ENCODE results near the gene LHX4. TPM values are rescaled to one million over a fixed set of nuclear protein-coding genes. Genes with fewer than 3 reads are reported as not detected.
"Not testable (repeated sequence)": the region's sequence is repeated elsewhere in the genome, so short reads cannot be mapped to it uniquely, and the experiment has no call there.

Gene LHX4
- total RNA-seq, 4 donors from 2014 or later = not detected

GRCh38 chr1:180201451-180202200 is 28.4 kb upstream of the LHX4 start:
- no peaks in the 10 kb centered on the region for H3K27me3 ChIP-seq
- ATAC-seq = no peak
- H3K4me1 ChIP-seq = no peaks in the 10 kb centered on the region
- no peak overlapping the region for H3K4me3 ChIP-seq
- H3K36me3 ChIP-seq = peaks cover 0 to 20% of the 10 kb centered on the region in 2 donors
- in situ Hi-C loops (cut with MboI; ENCODE audit: low sequenced_read_pairs in 4 of 4) = no loop called here
- no peak for TF ChIP-seq POLR2A (IDR thresholded peaks at IDR 0.05)
- TF ChIP-seq, protein P1, sequence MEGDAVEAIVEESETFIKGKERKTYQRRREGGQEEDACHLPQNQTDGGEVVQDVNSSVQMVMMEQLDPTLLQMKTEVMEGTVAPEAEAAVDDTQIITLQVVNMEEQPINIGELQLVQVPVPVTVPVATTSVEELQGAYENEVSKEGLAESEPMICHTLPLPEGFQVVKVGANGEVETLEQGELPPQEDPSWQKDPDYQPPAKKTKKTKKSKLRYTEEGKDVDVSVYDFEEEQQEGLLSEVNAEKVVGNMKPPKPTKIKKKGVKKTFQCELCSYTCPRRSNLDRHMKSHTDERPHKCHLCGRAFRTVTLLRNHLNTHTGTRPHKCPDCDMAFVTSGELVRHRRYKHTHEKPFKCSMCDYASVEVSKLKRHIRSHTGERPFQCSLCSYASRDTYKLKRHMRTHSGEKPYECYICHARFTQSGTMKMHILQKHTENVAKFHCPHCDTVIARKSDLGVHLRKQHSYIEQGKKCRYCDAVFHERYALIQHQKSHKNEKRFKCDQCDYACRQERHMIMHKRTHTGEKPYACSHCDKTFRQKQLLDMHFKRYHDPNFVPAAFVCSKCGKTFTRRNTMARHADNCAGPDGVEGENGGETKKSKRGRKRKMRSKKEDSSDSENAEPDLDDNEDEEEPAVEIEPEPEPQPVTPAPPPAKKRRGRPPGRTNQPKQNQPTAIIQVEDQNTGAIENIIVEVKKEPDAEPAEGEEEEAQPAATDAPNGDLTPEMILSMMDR (IDR thresholded peaks at IDR 0.05 in 4 of 5, conservative IDR thresholded peaks at IDR 0.05 in 1 of 5) = no peak
- intact Hi-C loops (cut with DNase I; ENCODE audit: low total_unique reads) = no loop called here
- DNase-seq = no peak
- no peak overlapping the region for H3K27ac ChIP-seq
- no peaks in the 10 kb centered on the region for H3K9me3 ChIP-seq

DNA sequence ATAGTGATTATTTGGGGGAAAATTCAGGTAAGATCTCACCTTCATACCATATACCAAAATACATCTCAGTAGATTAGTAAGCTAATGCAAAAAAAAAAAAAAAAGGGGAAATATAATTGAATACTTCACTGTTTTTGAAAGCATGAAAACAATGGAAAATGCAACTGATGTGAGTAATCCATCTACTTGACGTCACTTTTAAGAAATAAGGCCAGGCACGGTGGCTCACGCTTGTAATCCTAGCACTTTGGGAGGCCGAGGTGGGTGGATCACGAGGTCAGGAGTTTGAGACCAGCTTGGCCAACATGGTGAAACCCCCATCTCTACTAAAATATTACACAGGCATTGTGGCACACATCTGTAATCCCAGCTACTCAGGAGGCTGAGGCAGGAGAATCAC is 27.5 kb upstream of the LHX4 start:
- H3K4me1 ChIP-seq; ATAC-seq; intact Hi-C loops (cut with DNase I; ENCODE audit: low total_unique reads); H3K4me3 ChIP-seq; H3K27ac ChIP-seq; in situ Hi-C loops (cut with MboI; ENCODE audit: low sequenced_read_pairs in 4 of 4); H3K9me3 ChIP-seq; H3K27me3 ChIP-seq; DNase-seq: not testable (repeated sequence)
- peaks cover 0 to 12% of the 10 kb centered on the region in 2 donors for H3K36me3 ChIP-seq

DNA sequence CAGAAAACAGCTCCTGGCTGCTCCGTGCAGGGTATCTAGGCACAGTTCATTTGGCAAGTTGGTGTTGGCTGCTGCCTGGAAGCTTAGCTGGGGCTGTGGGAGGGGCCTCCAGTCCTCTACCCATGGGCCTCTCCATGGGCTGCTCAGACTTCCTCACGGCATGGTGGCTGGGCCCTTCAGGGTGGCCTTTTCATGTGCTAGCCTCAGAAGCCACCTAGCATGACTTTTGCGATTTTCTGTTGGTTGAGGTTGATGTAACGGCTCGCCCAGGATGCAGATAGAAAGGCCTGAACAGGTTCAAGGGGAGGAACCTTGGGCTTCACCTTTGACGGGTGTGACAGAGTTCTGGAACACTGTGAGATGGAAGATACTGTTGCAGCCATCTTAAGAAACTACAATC is 25.8 kb upstream of the LHX4 start:
- Histone ChIP-seq H3K4me3 (no peak overlapping the region), H3K36me3 (no peaks in the 10 kb centered on the region), H3K27ac (no peak overlapping the region), H3K4me1 (no peaks in the 10 kb centered on the region), H3K27me3 (no peaks in the 10 kb centered on the region), H3K9me3 (no peaks in the 10 kb centered on the region)
- intact Hi-C loops (cut with DNase I; ENCODE audit: low total_unique reads) = no loop called here
- ATAC-seq (no peak), DNase-seq (no peak)
- TF ChIP-seq, protein P1 (IDR thresholded peaks at IDR 0.05 in 4 of 5, conservative IDR thresholded peaks at IDR 0.05 in 1 of 5) = no peak
- no peak for TF ChIP-seq POLR2A (IDR thresholded peaks at IDR 0.05)
- in situ Hi-C loops (cut with MboI; ENCODE audit: low sequenced_read_pairs in 4 of 4) = no loop called here

- ATAC-seq = no peak
- in situ Hi-C loops (cut with MboI; ENCODE audit: low sequenced_read_pairs in 4 of 4) = no loop called here
- H3K36me3 ChIP-seq = no peaks in the 10 kb centered on the region
Observed at GRCh38 chr1:180206581-180206980, 23.5 kb upstream of the LHX4 start.

DNA sequence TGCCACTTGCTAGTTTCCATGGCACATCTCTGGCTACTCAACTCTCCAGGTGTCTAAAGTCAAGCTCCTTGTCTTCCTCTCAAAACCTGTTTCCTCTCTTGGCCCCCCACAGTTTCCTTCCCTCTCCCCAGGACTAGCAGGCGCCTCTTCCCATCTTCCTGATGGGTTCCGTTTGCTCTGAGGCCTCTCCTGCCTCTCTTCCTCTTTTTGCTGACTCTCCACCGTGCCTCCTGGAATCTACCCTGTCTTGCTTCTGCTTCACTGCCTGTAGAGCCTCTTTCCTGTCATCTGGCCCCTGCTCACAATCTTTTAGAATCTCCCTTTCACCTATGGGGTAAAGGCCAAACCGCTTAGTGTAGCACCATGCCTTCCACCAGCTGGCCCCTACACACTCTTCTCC is 21.8 kb upstream of the LHX4 start:
- intact Hi-C loops (cut with DNase I; ENCODE audit: low total_unique reads) = no loop called here
- no peaks in the 10 kb centered on the region for H3K27me3 ChIP-seq
- ATAC-seq (no peak), DNase-seq (no peak)
- in situ Hi-C loops (cut with MboI; ENCODE audit: low sequenced_read_pairs in 4 of 4) = no loop called here
- no peaks in the 10 kb centered on the region for H3K36me3 ChIP-seq
- TF ChIP-seq, protein P1 (IDR thresholded peaks at IDR 0.05 in 4 of 5, conservative IDR thresholded peaks at IDR 0.05 in 1 of 5) = no peak
- no peak for TF ChIP-seq POLR2A (IDR thresholded peaks at IDR 0.05)
- no peaks in the 10 kb centered on the region for H3K4me1 ChIP-seq
- no peak overlapping the region for H3K27ac ChIP-seq
- no peak overlapping the region for H3K4me3 ChIP-seq
- H3K9me3 ChIP-seq = no peaks in the 10 kb centered on the region

More at GRCh38 chr1:180206581-180206980, 23.5 kb upstream of the LHX4 start:
- no peak for DNase-seq
- Histone ChIP-seq H3K9me3 (no peaks in the 10 kb centered on the region), H3K27ac (no peak overlapping the region), H3K4me3 (no peak overlapping the region), H3K27me3 (no peaks in the 10 kb centered on the region), H3K4me1 (no peaks in the 10 kb centered on the region)
- intact Hi-C loops (cut with DNase I; ENCODE audit: low total_unique reads) = no loop called here
- TF ChIP-seq, protein P1 (IDR thresholded peaks at IDR 0.05 in 4 of 5, conservative IDR thresholded peaks at IDR 0.05 in 1 of 5) = no peak
- no peak for TF ChIP-seq POLR2A (IDR thresholded peaks at IDR 0.05)
